NCI-H2171 (cell line): Measurements from ENCODE around the gene DGUOK.
"Not testable (repeated sequence)": the region's sequence is repeated elsewhere in the genome, so short reads cannot be mapped to it uniquely, and the experiment has no call there.

ENCODE experiments used
- DNase-seq: peaks from one replicate; lab custom pipeline; 2025; lab: John Stamatoyannopoulos, UW

DGUOK gene

GRCh38 chr2:73901143-73901542, 25.5 kb upstream of the DGUOK start:
- DNase-seq, result no peak

- no peak for DNase-seq
Observed at GRCh38 chr2:73902284-73902683, 24.4 kb upstream of the DGUOK start.

- no peak for DNase-seq
Observed at GRCh38 chr2:73903313-73903712, 23.4 kb upstream of the DGUOK start.

GRCh38 chr2:73903949-73904613, 22.6 kb upstream of the DGUOK start:
- not testable (repeated sequence) for DNase-seq

GRCh38 chr2:73904952-73905351, 21.7 kb upstream of the DGUOK start:
- no peak for DNase-seq

- no peak for DNase-seq
Observed at GRCh38 chr2:73906847-73907505, 19.7 kb upstream of the DGUOK start.

GRCh38 chr2:73907840-73908452, 18.7 kb upstream of the DGUOK start:
- DNase-seq, result no peak

GRCh38 chr2:73908689-73909652, 17.7 kb upstream of the DGUOK start:
- no peak for DNase-seq

GRCh38 chr2:73910873-73911547, 15.7 kb upstream of the DGUOK start:
- no peak for DNase-seq

- no peak for DNase-seq
Observed at GRCh38 chr2:73911548-73912208, 15.0 kb upstream of the DGUOK start.

GRCh38 chr2:73913414-73914054, 13.1 kb upstream of the DGUOK start:
- DNase-seq, result no peak

GRCh38 chr2:73914667-73915066, 12.0 kb upstream of the DGUOK start:
- DNase-seq, result no peak

GRCh38 chr2:73915437-73915993, 11.2 kb upstream of the DGUOK start:
- no peak for DNase-seq

- DNase-seq, result no peak
Observed at GRCh38 chr2:73916666-73917065, 10.0 kb upstream of the DGUOK start.

GRCh38 chr2:73917296-73917695, 9.4 kb upstream of the DGUOK start:
- no peak for DNase-seq

- DNase-seq, result no peak
Observed at GRCh38 chr2:73917696-73918207, 8.9 kb upstream of the DGUOK start.

GRCh38 chr2:73918856-73919255, 7.8 kb upstream of the DGUOK start:
- no peak for DNase-seq

GRCh38 chr2:73919596-73920228, 7.0 kb upstream of the DGUOK start:
- no peak for DNase-seq
